HL-60 (cell line): ENCODE measurements around the gene BCL6.

Experiments used
- DNase-seq, 2 experiments: peaks; one replicate each; pipeline ENCODE4 v3.0.0-alpha.2; 2010 to 2020; ENCODE audit warnings: low read depth in 1 of 2, low spot score in 1 of 2
- H3K27ac ChIP-seq: fragments of 250-450 bp; sonication (Bioruptor Pico); replicated peaks from 2 replicates; pipeline ENCODE4 v1.5.1; 2020; ENCODE audit warnings: mild to moderate bottlenecking, moderate library complexity
- H3K27me3 ChIP-seq: fragments of 250-450 bp; sonication (Bioruptor Pico); 2 replicates; pipeline ENCODE4 v1.5.1; 2021; ENCODE audit warnings: mild to moderate bottlenecking, moderate library complexity; ENCODE audit not compliant: insufficient read depth, poor library complexity, severe bottlenecking
- H3K4me3 ChIP-seq: replicated peaks from 2 replicates; pipeline ENCODE4 v1.5.1; 2011; ENCODE audit warnings: mild to moderate bottlenecking, control low read depth, low read length; ENCODE audit not compliant: insufficient read depth
- GABPA ChIP-seq: IDR thresholded peaks from 2 replicates; pipeline ENCODE4 v1.6.1; 2012; ENCODE audit warnings: low read depth
- POLR2AphosphoS5 ChIP-seq: IDR thresholded peaks from 2 replicates; pipeline ENCODE4 v1.6.1; 2012; ENCODE audit warnings: low read depth
- SPI1 ChIP-seq: IDR thresholded peaks from 2 replicates; pipeline ENCODE4 v1.6.1; 2012; ENCODE audit warnings: low read depth, mild to moderate bottlenecking, borderline replicate concordance
- TF ChIP-seq, protein P1 (sequence below): IDR thresholded peaks from one replicate; pipeline ENCODE4 v1.5.1; 2011; ENCODE audit warnings: low read length, control low read depth, inconsistent platforms; ENCODE audit not compliant: insufficient read depth
- TF ChIP-seq, protein P2 (sequence below): IDR thresholded peaks from 2 replicates; pipeline ENCODE4 v1.6.1; 2012; ENCODE audit warnings: low read depth; ENCODE audit not compliant: insufficient replicate concordance

Gene BCL6

DNA sequence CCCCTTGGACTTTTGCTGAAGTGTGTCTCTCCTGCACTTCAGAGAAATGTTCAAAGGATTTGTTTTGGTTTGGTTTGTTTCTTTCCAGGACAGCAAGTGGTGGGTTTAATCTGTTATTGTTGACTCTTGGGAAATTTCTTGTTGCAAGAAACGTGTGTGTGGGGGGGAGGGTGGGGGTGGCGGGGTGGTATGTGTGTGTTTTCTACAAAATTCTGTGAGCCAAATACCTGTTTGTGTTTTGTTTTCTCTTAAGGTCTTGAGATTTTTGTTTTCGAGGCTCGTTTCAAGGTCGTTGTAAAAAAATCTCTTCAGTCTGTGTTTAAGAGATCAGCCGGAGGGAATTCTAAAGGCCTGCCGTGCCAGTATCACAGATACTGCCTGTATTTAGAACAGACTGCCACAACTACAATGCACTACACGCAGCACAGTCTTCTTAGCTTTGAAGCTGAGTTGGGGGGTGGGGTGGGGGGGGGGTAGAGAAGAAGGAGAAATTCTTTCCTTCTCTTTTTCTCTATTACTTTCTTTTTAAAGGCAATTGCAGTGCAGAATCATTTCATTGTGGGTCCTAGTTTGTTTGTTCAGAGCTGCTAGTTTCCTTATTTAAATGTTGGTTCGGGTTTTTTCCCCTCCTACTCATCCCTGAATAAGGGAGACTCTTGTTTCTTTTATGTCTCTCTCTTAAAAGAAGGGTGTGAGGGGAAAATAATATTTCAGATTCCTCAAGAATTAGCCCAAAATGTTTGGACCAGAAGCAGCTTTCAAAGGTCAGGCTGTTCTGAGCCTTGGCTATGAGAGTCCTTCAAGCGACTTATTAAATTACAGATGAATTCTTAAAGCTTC is 1.4 kb upstream of the BCL6 start:
- Histone ChIP-seq H3K27ac (no peak overlapping the region), H3K27me3 (no peaks in the 10 kb centered on the region), H3K4me3 (no peak overlapping the region)
- TF ChIP-seq GABPA (no peak), SPI1 (no peak), POLR2AphosphoS5 (no peak)
- TF ChIP-seq, protein P1, sequence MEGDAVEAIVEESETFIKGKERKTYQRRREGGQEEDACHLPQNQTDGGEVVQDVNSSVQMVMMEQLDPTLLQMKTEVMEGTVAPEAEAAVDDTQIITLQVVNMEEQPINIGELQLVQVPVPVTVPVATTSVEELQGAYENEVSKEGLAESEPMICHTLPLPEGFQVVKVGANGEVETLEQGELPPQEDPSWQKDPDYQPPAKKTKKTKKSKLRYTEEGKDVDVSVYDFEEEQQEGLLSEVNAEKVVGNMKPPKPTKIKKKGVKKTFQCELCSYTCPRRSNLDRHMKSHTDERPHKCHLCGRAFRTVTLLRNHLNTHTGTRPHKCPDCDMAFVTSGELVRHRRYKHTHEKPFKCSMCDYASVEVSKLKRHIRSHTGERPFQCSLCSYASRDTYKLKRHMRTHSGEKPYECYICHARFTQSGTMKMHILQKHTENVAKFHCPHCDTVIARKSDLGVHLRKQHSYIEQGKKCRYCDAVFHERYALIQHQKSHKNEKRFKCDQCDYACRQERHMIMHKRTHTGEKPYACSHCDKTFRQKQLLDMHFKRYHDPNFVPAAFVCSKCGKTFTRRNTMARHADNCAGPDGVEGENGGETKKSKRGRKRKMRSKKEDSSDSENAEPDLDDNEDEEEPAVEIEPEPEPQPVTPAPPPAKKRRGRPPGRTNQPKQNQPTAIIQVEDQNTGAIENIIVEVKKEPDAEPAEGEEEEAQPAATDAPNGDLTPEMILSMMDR, result no peak
- TF ChIP-seq, protein P2, sequence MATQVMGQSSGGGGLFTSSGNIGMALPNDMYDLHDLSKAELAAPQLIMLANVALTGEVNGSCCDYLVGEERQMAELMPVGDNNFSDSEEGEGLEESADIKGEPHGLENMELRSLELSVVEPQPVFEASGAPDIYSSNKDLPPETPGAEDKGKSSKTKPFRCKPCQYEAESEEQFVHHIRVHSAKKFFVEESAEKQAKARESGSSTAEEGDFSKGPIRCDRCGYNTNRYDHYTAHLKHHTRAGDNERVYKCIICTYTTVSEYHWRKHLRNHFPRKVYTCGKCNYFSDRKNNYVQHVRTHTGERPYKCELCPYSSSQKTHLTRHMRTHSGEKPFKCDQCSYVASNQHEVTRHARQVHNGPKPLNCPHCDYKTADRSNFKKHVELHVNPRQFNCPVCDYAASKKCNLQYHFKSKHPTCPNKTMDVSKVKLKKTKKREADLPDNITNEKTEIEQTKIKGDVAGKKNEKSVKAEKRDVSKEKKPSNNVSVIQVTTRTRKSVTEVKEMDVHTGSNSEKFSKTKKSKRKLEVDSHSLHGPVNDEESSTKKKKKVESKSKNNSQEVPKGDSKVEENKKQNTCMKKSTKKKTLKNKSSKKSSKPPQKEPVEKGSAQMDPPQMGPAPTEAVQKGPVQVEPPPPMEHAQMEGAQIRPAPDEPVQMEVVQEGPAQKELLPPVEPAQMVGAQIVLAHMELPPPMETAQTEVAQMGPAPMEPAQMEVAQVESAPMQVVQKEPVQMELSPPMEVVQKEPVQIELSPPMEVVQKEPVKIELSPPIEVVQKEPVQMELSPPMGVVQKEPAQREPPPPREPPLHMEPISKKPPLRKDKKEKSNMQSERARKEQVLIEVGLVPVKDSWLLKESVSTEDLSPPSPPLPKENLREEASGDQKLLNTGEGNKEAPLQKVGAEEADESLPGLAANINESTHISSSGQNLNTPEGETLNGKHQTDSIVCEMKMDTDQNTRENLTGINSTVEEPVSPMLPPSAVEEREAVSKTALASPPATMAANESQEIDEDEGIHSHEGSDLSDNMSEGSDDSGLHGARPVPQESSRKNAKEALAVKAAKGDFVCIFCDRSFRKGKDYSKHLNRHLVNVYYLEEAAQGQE, result no peak
- no peak for DNase-seq

DNA sequence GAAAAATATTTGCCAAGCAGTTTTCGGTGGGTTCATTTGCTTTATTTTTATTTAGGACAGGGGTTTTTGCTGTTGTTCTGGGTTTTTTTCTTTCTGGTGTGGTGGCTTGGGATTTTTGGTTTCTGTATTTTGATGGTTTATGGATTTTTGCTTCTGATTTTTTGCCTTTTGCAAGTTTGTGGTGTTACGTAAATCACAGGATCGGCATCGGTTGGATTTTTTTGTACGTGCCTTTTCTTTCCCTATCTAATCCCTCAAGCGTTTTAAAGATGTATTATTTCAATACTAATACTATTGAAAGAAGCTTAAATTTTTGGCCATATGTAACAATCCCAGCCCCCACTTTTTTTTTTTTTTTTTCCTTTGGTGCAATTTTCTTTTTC is 782 bp upstream of the BCL6 start:
- TF ChIP-seq, protein P2, result no peak
- TF ChIP-seq, protein P1, result no peak
- no peak for TF ChIP-seq SPI1
- no peak for TF ChIP-seq GABPA
- no peak for TF ChIP-seq POLR2AphosphoS5
- DNase-seq, result no peak
- no peaks in the 10 kb centered on the region for H3K27me3 ChIP-seq
- H3K4me3 ChIP-seq, result peak overlapping the region; percentile 69
- H3K27ac ChIP-seq, result no peak overlapping the region

DNA sequence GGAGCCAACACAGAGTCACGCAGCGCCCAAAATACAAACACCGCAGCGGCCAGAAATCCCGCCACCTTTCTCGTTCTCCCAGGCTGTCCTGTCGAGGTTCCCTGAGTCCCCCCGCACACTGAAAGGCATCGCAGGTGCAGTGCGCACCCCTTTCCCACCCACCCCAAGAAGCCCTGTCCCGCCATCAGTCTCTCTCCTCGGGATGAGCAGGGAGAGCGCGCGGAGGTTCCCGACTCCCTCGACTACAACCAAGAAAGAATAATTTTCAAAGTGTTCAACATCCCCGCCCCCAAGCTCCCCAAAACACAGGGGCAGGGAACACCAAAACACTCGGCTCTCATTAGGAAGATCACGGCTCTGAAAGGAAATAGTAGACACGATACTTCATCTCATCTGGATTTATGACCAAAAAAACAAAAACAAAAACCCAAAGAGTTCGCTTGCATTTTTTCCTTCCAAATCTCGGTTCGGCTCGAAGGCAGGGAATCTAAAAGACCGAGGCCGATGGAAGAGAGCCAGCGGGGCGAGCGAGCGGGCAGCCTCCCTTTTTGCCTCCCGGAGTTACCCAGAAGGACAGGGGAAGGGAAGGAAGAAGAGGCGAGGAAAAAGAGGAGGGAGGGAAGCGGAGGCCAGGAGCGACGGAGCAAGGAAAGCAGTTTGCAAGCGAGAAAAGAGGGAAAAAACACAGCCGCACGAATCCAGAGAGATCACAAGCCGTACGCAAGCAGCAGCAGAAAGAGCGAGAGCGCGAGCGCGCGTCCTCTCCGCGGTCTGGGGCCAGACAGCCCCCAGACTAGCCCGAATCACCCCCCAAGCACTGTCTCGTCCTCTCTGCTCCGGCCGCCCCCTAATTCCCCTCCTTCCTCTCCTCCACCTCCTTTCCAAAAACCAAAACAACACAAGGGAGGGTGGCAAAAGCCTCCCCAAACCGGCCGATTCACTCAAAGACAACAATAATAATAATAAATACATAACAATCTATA is 808 bp downstream of the BCL6 start:
- TF ChIP-seq, protein P1, result no peak
- TF ChIP-seq GABPA, result no peak
- no peak for TF ChIP-seq SPI1
- no peak for TF ChIP-seq POLR2AphosphoS5
- TF ChIP-seq, protein P2, result no peak
- Histone ChIP-seq H3K4me3 (peak overlapping the region; percentile 69), H3K27ac (peak overlapping the region; percentile 95), H3K27me3 (no peaks in the 10 kb centered on the region)
- peak in 1 of 2 experiments; percentile 35 for DNase-seq
